ENCODE measurements around the gene PCLO. TPM values are rescaled to one million over a fixed set of nuclear protein-coding genes. Genes with fewer than 3 reads are reported as not detected.

Gene PCLO
- total and polyA plus RNA-seq, 9 of the 15 experiments (the other 6 are each of a cell fraction or from before 2014, with no cell fraction given), result under 0.01 to 0.01 TPM; not detected in 7

- TF ChIP-seq, protein P1, sequence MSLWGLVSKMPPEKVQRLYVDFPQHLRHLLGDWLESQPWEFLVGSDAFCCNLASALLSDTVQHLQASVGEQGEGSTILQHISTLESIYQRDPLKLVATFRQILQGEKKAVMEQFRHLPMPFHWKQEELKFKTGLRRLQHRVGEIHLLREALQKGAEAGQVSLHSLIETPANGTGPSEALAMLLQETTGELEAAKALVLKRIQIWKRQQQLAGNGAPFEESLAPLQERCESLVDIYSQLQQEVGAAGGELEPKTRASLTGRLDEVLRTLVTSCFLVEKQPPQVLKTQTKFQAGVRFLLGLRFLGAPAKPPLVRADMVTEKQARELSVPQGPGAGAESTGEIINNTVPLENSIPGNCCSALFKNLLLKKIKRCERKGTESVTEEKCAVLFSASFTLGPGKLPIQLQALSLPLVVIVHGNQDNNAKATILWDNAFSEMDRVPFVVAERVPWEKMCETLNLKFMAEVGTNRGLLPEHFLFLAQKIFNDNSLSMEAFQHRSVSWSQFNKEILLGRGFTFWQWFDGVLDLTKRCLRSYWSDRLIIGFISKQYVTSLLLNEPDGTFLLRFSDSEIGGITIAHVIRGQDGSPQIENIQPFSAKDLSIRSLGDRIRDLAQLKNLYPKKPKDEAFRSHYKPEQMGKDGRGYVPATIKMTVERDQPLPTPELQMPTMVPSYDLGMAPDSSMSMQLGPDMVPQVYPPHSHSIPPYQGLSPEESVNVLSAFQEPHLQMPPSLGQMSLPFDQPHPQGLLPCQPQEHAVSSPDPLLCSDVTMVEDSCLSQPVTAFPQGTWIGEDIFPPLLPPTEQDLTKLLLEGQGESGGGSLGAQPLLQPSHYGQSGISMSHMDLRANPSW (CRISPR knock-in tag; IDR thresholded peaks at IDR 0.05), result no peak
- TF ChIP-seq ZNF668 (CRISPR knock-in tag; IDR thresholded peaks at IDR 0.05) (no peak), FOXK2 (conservative IDR thresholded peaks at IDR 0.05 in 1 of 2, IDR thresholded peaks at IDR 0.05 in 1 of 2; ENCODE audit: low read depth in 2 of 2) (no peak), MAFK (IDR thresholded peaks at IDR 0.05; ENCODE audit: low read length) (no peak)
These were observed 44.2 kb downstream of the PCLO start (continued) for GRCh38 chr7:83118347-83119025.

- H3K4me3 ChIP-seq, result no peak overlapping the region
- in situ Hi-C loops (cut with MboI) (no loop called here), intact Hi-C loops (cut with micrococcal nuclease) (no loop called here)
- H3K27me3 ChIP-seq (ENCODE audit: control insufficient read depth in 2 of 2, insufficient read depth in 2 of 2, low read length in 2 of 2), result no peaks in the 10 kb centered on the region
- no peaks in the 10 kb centered on the region for H3K4me1 ChIP-seq (replicated peaks in 1 of 2; ENCODE audit: control insufficient read depth in 2 of 2, insufficient read depth in 2 of 2, low read length in 2 of 2)
- no peak for TF ChIP-seq HLTF (IDR thresholded peaks at IDR 0.05)
- no peak for TF ChIP-seq ZBTB5 (IDR thresholded peaks at IDR 0.05)
- no peak for TF ChIP-seq NRF1 (conservative IDR thresholded peaks at IDR 0.05 in 1 of 2, IDR thresholded peaks at IDR 0.05 in 1 of 2)
- no peak for TF ChIP-seq ZNF316 (IDR thresholded peaks at IDR 0.05)
- TF ChIP-seq, protein P2, sequence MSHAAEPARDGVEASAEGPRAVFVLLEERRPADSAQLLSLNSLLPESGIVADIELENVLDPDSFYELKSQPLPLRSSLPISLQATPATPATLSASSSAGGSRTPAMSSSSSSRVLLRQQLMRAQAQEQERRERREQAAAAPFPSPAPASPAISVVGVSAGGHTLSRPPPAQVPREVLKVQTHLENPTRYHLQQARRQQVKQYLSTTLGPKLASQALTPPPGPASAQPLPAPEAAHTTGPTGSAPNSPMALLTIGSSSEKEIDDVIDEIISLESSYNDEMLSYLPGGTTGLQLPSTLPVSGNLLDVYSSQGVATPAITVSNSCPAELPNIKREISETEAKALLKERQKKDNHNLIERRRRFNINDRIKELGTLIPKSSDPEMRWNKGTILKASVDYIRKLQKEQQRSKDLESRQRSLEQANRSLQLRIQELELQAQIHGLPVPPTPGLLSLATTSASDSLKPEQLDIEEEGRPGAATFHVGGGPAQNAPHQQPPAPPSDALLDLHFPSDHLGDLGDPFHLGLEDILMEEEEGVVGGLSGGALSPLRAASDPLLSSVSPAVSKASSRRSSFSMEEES (CRISPR knock-in tag; IDR thresholded peaks at IDR 0.05), result no peak
- TF ChIP-seq FOXJ2 (tag; IDR thresholded peaks at IDR 0.05), result no peak
- TF ChIP-seq GTF2F1 (IDR thresholded peaks at IDR 0.05; ENCODE audit: low read depth, low read length), result no peak
- no peak for TF ChIP-seq BRD9 (IDR thresholded peaks at IDR 0.05; ENCODE audit: low read depth, partially characterized antibody)
- TF ChIP-seq, protein P3, sequence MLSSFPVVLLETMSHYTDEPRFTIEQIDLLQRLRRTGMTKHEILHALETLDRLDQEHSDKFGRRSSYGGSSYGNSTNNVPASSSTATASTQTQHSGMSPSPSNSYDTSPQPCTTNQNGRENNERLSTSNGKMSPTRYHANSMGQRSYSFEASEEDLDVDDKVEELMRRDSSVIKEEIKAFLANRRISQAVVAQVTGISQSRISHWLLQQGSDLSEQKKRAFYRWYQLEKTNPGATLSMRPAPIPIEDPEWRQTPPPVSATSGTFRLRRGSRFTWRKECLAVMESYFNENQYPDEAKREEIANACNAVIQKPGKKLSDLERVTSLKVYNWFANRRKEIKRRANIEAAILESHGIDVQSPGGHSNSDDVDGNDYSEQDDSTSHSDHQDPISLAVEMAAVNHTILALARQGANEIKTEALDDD (IDR thresholded peaks at IDR 0.05), result no peak
- no peaks in the 10 kb centered on the region for H3K9me3 ChIP-seq (replicated peaks; ENCODE audit: control insufficient read depth, insufficient read depth, low read depth, low read length)
- WGBS (ENCODE audit: insufficient coverage, low coverage, missing lambda C conversion rate), result 0% methylated on average over 2 of the region's 2 CpGs
- ChIA-PET CTCF (ENCODE audit: low intra/inter-chr PET ratio) (no interaction called here), POLR2A (no interaction called here)
- H4K20me1 ChIP-seq (replicated peaks; ENCODE audit: control insufficient read depth, insufficient read depth, low read length), result no peaks in the 10 kb centered on the region
- no peak overlapping the region for H3K4me2 ChIP-seq (ENCODE audit: insufficient read depth, low read length)
- no peaks in the 10 kb centered on the region for H3K9me1 ChIP-seq (ENCODE audit: control insufficient read depth, insufficient read depth, low read length)
- no peak overlapping the region for H3K27ac ChIP-seq (ENCODE audit: extremely low read depth, low read depth, low read length)
- DNase-seq (ENCODE audit: extremely low read depth in 1 of 4, low spot score in 3 of 4) (no peak), ATAC-seq (no peak), FAIRE-seq (no peak)
- H3K79me2 ChIP-seq (ENCODE audit: control insufficient read depth, insufficient read depth, low read length), result no peaks in the 10 kb centered on the region
- H3K9ac ChIP-seq (ENCODE audit: insufficient read depth in 1 of 2, low read depth in 2 of 2, low read length in 2 of 2), result no peak overlapping the region
- H3K36me3 ChIP-seq (ENCODE audit: control insufficient read depth, insufficient read depth, low read length), result no peaks in the 10 kb centered on the region
- no peak overlapping the region for H2AFZ ChIP-seq (ENCODE audit: low read depth, low read length)
- BruUV-seq (replicated peaks), result no TSS peak
These were observed 45.2 kb downstream of the PCLO start for GRCh38 chr7:83117466-83117865.
